Cardiac fibroblast (primary cell): ENCODE measurements around the gene PHLDA3.
"Not testable (repeated sequence)": the region's sequence is repeated elsewhere in the genome, so short reads cannot be mapped to it uniquely, and the experiment has no call there.

Experiments
- DNase-seq, 2 donors: peaks; one replicate each; pipeline versions ENCODE4 v3.0.0 to v3.0.0-alpha.2; 2010; ENCODE audit warnings: low read depth in 2 of 2
- H3K4me3 ChIP-seq, 2 donors: replicated peaks in 1 of 2; 1 replicate in 1 of 2; 2 replicates in 1 of 2; pipeline ENCODE4 v1.5.1; 2011; ENCODE audit warnings: low read depth in 2 of 2, low read length in 2 of 2, mild to moderate bottlenecking in 2 of 2, moderate library complexity in 1 of 2
- TF ChIP-seq, protein P1 (sequence below): IDR thresholded peaks from one replicate; pipeline ENCODE4 v1.5.1; 2011; ENCODE audit warnings: low read depth, mild to moderate bottlenecking, low read length, inconsistent platforms

Gene PHLDA3

DNA sequence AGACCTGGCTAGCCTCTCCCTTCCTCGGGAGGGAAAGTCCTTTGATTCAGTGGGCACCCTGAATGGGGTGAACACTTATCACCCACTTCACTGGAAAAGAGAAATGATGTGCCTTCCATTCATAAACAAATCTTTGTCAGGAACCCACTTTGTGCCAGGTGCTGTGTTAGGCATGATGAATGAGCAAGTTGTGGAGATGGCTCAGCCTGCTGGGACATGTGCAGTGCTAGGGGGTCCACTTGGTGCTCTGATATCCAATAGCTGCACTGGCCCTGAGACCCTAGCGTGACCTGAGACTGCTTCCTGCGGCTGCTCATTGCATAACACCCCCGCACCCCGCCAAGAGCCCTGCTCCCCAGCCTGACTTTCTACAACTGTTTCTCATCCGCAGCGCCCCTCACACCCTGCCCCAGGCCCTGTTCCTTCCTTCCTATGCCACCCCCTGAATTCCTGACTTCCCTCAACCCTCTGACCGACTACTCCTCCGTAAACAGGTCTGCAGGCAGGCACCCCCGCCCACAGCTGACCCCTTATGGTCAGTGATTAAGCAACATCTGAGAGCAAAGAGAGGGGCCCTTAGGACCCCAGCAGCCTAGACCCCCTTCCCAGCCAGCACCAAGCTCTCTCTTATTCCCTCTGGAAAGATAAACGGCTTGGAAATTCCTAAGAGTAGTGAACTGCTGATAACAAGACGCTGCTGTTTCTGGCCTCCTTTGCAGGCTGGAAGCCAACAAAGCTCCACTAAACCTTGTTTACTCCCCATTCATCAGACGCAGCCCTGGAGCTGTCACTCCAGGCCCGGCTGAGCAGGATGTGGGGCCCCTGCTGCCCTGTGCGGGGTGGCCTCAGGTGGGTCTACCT lies 25.0 kb upstream of the PHLDA3 start:
- TF ChIP-seq, protein P1, sequence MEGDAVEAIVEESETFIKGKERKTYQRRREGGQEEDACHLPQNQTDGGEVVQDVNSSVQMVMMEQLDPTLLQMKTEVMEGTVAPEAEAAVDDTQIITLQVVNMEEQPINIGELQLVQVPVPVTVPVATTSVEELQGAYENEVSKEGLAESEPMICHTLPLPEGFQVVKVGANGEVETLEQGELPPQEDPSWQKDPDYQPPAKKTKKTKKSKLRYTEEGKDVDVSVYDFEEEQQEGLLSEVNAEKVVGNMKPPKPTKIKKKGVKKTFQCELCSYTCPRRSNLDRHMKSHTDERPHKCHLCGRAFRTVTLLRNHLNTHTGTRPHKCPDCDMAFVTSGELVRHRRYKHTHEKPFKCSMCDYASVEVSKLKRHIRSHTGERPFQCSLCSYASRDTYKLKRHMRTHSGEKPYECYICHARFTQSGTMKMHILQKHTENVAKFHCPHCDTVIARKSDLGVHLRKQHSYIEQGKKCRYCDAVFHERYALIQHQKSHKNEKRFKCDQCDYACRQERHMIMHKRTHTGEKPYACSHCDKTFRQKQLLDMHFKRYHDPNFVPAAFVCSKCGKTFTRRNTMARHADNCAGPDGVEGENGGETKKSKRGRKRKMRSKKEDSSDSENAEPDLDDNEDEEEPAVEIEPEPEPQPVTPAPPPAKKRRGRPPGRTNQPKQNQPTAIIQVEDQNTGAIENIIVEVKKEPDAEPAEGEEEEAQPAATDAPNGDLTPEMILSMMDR, result no peak
- peak in 1 of 2 donors; percentile 86 for DNase-seq
- H3K4me3 ChIP-seq, result no peak overlapping the region

DNA sequence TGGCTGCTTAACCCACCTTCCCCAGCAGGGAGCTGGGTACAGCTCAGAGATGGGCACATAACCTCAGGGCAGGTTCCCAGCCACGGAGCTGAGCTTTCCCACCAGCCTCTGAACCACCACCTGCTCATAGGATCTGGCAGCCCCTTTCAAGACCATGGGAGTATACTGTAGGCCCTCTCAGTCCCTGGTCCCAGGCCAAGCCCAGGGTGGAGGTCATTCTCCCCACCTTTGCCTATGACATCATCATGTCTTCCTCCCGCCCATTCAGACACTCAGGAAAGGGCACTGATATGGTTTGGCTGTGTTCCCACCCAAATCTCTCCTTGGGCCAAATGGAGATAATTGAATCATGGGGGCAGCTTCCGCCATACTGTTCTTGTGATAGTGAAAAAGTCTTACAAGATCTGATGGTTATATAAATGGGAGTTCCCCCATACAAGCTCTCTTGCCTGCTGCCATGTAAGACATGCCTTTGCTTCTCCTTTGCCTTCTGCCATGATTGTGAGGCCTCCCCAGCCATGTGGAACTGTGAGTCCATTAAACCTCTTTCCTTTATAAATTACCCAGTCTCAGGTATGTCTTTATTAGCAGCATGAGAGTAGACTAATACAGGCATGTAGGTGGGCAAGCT lies 24.2 kb upstream of the PHLDA3 start:
- not testable (repeated sequence) for H3K4me3 ChIP-seq
- DNase-seq, result peak in 1 of 2 donors; percentile 48

- TF ChIP-seq, protein P1, result no peak
Observed at GRCh38 chr1:201491896-201492511, 23.0 kb upstream of the PHLDA3 start.

GRCh38 chr1:201490708-201491131 lies 21.7 kb upstream of the PHLDA3 start:
- TF ChIP-seq, protein P1, result no peak
- no peak overlapping the region for H3K4me3 ChIP-seq
- peak; percentile 48 to 53 for DNase-seq

More at GRCh38 chr1:201491896-201492511, 23.0 kb upstream of the PHLDA3 start:
- H3K4me3 ChIP-seq, result no peak overlapping the region
- DNase-seq, result peak in 1 of 2 donors; percentile 18

DNA sequence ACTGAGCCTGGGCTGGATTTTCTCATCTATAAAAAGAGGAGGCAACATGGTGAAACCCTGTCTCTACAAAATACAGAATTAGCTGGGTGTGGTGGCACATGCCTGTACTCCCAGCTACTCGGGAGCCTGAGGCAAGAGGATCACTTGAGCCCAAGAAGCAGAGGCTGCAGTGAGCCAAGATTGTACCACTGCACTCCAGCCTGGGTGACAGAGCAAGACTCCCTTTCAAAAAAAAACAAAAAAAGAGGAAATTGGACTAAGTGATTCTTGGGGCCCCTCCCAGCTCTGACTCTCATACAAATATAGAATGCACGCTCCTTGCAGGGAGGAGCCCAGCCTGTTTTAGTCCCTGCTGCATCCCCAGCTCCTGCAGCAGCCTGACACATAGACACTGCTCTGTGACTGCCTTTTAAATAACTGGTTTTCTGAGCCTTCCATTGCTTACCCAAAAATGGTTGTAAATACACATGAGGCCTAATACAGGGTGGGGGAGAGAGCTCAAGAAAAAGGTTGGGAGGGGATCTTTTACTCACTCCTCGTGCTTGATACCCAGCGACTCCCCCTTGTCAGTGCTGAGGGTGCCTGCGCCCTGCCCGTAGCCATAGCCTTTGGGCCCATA lies 20.8 kb upstream of the PHLDA3 start:
- peak; percentile 38 to 54 for DNase-seq
- TF ChIP-seq, protein P1, result no peak
- H3K4me3 ChIP-seq, result peak overlapping the region in 1 of 2 donors; percentile 10

GRCh38 chr1:201488830-201489589 lies 20.0 kb upstream of the PHLDA3 start:
- peak; percentile 91 to 94 for DNase-seq
- peak overlapping the region in 1 of 2 donors; percentile 10 for H3K4me3 ChIP-seq
- TF ChIP-seq, protein P1, result no peak
